Caki2 (cell line): Measurements from ENCODE around the gene RHBDL3. TPM values are rescaled to one million over a fixed set of nuclear protein-coding genes. Genes with fewer than 3 reads are reported as not detected.

Experiments
- total RNA-seq: library from RNA; depleted of rRNA; stranded (reverse); fragments of >200 nt; shearing (Covaris generic); gene quantifications from 2 replicates; pipeline ENCODE4 v1.2.3, GENCODE V29; 2014; ENCODE audit warnings: low replicate concordance; rRNA removed

The RHBDL3 gene
- total RNA-seq, 1 experiment from 2014 or later, result 4.5 TPM

Other genes with a start within 250 kb of the RHBDL3 start
- gene RHOT1, start 123.3 kb upstream of the RHBDL3 start, total RNA-seq, result 44.7 and 47.6 TPM in 2 replicates
- 16.7 and 24.6 TPM in 2 replicates for gene C17orf75, start 76.3 kb downstream of the RHBDL3 start, total RNA-seq
- gene ZNF207, start 84.3 kb downstream of the RHBDL3 start, total RNA-seq, result 83.6 and 93.9 TPM in 2 replicates
- gene PSMD11, start 178.7 kb downstream of the RHBDL3 start, total RNA-seq, result 83.7 and 138 TPM in 2 replicates
- gene CDK5R1, start 221.2 kb downstream of the RHBDL3 start, total RNA-seq, result 0.87 and 4.5 TPM in 2 replicates